ENCODE measurements around the gene CD53. TPM values are rescaled to one million over a fixed set of nuclear protein-coding genes. Genes with fewer than 3 reads are reported as not detected.

CD53 gene
- total and polyA plus RNA-seq, 9 of the 15 experiments (the other 6 are each of a cell fraction or from before 2014, with no cell fraction given), result 63.5 to 220 (median 131) TPM

DNA sequence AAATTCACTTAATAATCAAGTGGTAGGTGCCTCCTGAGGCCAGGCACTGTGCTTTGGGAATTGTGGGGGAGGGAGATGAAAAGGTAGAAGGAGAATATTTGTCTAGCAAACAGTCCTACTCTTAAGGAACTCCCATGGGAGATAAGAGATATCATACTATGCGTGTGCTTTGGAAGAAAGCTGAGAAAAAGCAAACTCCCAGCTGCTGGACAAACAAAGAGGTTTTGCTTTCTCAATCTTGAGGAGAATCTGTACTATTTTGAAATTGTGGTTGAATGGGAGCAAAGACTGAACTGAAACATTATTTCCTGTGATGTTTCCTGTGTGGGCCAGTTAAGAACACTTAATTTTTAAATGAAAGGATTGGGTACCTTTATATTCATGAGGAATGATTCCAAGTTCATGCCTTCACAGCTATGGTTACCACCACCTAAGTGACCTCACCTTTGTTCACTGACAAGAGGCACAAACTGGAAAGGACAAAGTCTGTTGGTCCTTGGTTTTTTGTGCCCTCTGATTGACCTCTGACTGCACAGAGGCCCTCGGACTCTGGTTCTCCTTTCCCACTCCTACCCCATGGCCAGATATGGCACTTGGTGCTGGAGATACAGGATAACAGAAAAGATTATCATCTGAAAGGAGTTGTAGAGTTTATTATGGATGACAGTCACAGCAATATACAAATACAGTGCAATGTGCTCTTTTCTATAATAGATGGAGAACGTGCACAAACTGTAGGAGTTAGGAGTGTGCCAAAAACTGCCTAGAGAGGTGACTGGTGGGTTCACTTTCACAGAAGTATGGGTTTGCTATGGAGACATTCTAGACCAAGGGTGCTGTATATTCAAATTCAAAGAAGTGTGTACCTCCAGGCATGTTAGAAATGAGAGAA is 1.6 kb downstream of the CD53 start (continued):
- no peak for TF ChIP-seq MTA2 (IDR thresholded peaks at IDR 0.05; ENCODE audit: low read depth)
- TF ChIP-seq, protein P1, sequence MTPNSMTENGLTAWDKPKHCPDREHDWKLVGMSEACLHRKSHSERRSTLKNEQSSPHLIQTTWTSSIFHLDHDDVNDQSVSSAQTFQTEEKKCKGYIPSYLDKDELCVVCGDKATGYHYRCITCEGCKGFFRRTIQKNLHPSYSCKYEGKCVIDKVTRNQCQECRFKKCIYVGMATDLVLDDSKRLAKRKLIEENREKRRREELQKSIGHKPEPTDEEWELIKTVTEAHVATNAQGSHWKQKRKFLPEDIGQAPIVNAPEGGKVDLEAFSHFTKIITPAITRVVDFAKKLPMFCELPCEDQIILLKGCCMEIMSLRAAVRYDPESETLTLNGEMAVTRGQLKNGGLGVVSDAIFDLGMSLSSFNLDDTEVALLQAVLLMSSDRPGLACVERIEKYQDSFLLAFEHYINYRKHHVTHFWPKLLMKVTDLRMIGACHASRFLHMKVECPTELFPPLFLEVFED (CRISPR knock-in tag; conservative IDR thresholded peaks at IDR 0.05), result no peak
- TF ChIP-seq, protein P2, sequence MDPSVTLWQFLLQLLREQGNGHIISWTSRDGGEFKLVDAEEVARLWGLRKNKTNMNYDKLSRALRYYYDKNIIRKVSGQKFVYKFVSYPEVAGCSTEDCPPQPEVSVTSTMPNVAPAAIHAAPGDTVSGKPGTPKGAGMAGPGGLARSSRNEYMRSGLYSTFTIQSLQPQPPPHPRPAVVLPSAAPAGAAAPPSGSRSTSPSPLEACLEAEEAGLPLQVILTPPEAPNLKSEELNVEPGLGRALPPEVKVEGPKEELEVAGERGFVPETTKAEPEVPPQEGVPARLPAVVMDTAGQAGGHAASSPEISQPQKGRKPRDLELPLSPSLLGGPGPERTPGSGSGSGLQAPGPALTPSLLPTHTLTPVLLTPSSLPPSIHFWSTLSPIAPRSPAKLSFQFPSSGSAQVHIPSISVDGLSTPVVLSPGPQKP (CRISPR knock-in tag; IDR thresholded peaks at IDR 0.05), result no peak
- TF ChIP-seq KAT2B (IDR thresholded peaks at IDR 0.05; ENCODE audit: low read depth, low read length), result no peak
- no peak for TF ChIP-seq PRPF4 (IDR thresholded peaks at IDR 0.05; ENCODE audit: insufficient read depth, low read depth, low read length, poor library complexity, severe bottlenecking)
- no peak for TF ChIP-seq HSF4 (CRISPR knock-in tag; IDR thresholded peaks at IDR 0.05; ENCODE audit: borderline replicate concordance)
- peak; percentile 9; the same call in 1 of the 2 replicates for TF ChIP-seq TEAD4 (IDR thresholded peaks at IDR 0.05; ENCODE audit: low read length)
- no peak for TF ChIP-seq TEAD4 (CRISPR knock-in tag; IDR thresholded peaks at IDR 0.05; ENCODE audit: borderline replicate concordance)
- TF ChIP-seq CBX2 (IDR thresholded peaks at IDR 0.05; ENCODE audit: insufficient read depth, low read length, poor library complexity, severe bottlenecking), result no peak
- TF ChIP-seq CTBP1 (IDR thresholded peaks at IDR 0.05; ENCODE audit: borderline replicate concordance), result 0 out of 2 replicates have a peak, but pooled peaks have one; percentile 19
- TF ChIP-seq, protein P3, sequence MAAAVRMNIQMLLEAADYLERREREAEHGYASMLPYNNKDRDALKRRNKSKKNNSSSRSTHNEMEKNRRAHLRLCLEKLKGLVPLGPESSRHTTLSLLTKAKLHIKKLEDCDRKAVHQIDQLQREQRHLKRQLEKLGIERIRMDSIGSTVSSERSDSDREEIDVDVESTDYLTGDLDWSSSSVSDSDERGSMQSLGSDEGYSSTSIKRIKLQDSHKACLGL (CRISPR knock-in tag; IDR thresholded peaks at IDR 0.05; ENCODE audit: borderline replicate concordance, poor library complexity, severe bottlenecking), result no peak
- TF ChIP-seq, protein P4, sequence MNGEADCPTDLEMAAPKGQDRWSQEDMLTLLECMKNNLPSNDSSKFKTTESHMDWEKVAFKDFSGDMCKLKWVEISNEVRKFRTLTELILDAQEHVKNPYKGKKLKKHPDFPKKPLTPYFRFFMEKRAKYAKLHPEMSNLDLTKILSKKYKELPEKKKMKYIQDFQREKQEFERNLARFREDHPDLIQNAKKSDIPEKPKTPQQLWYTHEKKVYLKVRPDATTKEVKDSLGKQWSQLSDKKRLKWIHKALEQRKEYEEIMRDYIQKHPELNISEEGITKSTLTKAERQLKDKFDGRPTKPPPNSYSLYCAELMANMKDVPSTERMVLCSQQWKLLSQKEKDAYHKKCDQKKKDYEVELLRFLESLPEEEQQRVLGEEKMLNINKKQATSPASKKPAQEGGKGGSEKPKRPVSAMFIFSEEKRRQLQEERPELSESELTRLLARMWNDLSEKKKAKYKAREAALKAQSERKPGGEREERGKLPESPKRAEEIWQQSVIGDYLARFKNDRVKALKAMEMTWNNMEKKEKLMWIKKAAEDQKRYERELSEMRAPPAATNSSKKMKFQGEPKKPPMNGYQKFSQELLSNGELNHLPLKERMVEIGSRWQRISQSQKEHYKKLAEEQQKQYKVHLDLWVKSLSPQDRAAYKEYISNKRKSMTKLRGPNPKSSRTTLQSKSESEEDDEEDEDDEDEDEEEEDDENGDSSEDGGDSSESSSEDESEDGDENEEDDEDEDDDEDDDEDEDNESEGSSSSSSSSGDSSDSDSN (IDR thresholded peaks at IDR 0.05; ENCODE audit: borderline replicate concordance in 1 of 2, low read depth in 2 of 2, low read length in 2 of 2), result no peak
- TF ChIP-seq STAT5A (IDR thresholded peaks at IDR 0.05; ENCODE audit: borderline replicate concordance, low read length), result no peak
- no peak for TF ChIP-seq ZNF76 (CRISPR knock-in tag; IDR thresholded peaks at IDR 0.05; ENCODE audit: borderline replicate concordance)
- TF ChIP-seq CBX8 (IDR thresholded peaks at IDR 0.05; ENCODE audit: borderline replicate concordance, extremely low read depth, low read depth, low read length, poor library complexity, severe bottlenecking), result no peak
- TF ChIP-seq EP300 (IDR thresholded peaks at IDR 0.05; ENCODE audit: low read length), result peak; percentile 24
- TF ChIP-seq SRSF7 (optimal IDR thresholded peaks at IDR 0.05; ENCODE audit: low read depth, low read length), result no peak
- TF ChIP-seq, protein P5, sequence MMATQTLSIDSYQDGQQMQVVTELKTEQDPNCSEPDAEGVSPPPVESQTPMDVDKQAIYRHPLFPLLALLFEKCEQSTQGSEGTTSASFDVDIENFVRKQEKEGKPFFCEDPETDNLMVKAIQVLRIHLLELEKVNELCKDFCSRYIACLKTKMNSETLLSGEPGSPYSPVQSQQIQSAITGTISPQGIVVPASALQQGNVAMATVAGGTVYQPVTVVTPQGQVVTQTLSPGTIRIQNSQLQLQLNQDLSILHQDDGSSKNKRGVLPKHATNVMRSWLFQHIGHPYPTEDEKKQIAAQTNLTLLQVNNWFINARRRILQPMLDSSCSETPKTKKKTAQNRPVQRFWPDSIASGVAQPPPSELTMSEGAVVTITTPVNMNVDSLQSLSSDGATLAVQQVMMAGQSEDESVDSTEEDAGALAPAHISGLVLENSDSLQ (IDR thresholded peaks at IDR 0.05), result 0 out of 2 replicates have a peak, but pooled peaks have one; percentile 13
- no peak for TF ChIP-seq ZNF586 (CRISPR knock-in tag; conservative IDR thresholded peaks at IDR 0.05)

Data from K562 (cell line).